Fibroblast of skin of scalp (primary cell): ENCODE results near the gene GLCCI1.

Experiments
- DNase-seq: peaks from one replicate; pipeline ENCODE4 v3.0.0-alpha.2; 2013

Gene GLCCI1

GRCh38 chr7:8134089-8134733 lies 165.6 kb downstream of the GLCCI1 start:
- no peak for DNase-seq

- no peak for DNase-seq
Measured at GRCh38 chr7:8135417-8135816, 166.8 kb downstream of the GLCCI1 start.

GRCh38 chr7:8136051-8136730 lies 167.6 kb downstream of the GLCCI1 start:
- DNase-seq = no peak
